Panc1 (cell line): ENCODE results near the gene SLC26A4. TPM values are rescaled to one million over a fixed set of nuclear protein-coding genes. Genes with fewer than 3 reads are reported as not detected.

ENCODE experiments used
- ATAC-seq: fragments of 200-7000 bp; cut with Tn5 transposase; 2 replicates; pipeline ENCODE4 v1.9.1; 2020; ENCODE audit warnings: mild to moderate bottlenecking, moderate library complexity
- BruUV-seq: library from RNA; stranded (reverse); fragments of 400-500 nt; replicated peaks from 2 replicates; lab custom pipeline; 2021; lab: Mats Ljungman, UMichigan
- CTCF ChIA-PET: fragments of 300-600 bp; sonication (Branson Sonifier 250); formaldehyde crosslinking; loops from one replicate; lab custom pipeline; 2022; ENCODE audit warnings: antibody characterized with exemption; lab: Charles Lee
- POLR2A ChIA-PET: fragments of 300-600 bp; sonication (Branson Sonifier 250); formaldehyde crosslinking; loops from one replicate; lab custom pipeline; 2022; ENCODE audit warnings: antibody characterized with exemption; lab: Charles Lee
- DNase-seq: peaks from one replicate; pipeline ENCODE4 v3.0.0-alpha.2; 2010; ENCODE audit warnings: low read depth, low spot score
- H3K27ac ChIP-seq: 2 replicates; pipeline ENCODE4 v1.5.1; 2011; ENCODE audit warnings: mild to moderate bottlenecking, low read length, inconsistent platforms
- H3K27me3 ChIP-seq: fragments of 200-500 bp; sonication (Bioruptor generic); 2 replicates; pipeline ENCODE4 v1.6.0; 2014; ENCODE audit warnings: low read length, inconsistent platforms; ENCODE audit not compliant: control insufficient read depth, insufficient read depth
- H3K36me3 ChIP-seq: fragments of 200-500 bp; sonication (Bioruptor generic); 2 replicates; pipeline ENCODE4 v1.5.1; 2014; ENCODE audit warnings: inconsistent platforms, mild to moderate bottlenecking, low read length, moderate library complexity; ENCODE audit not compliant: control insufficient read depth, insufficient read depth
- H3K4me1 ChIP-seq: 2 replicates; pipeline ENCODE4 v1.5.1; 2011; ENCODE audit warnings: inconsistent platforms, mild to moderate bottlenecking, low read length, moderate library complexity; ENCODE audit not compliant: control insufficient read depth, insufficient read depth
- H3K4me3 ChIP-seq, 2 experiments: 2 replicates each; pipeline ENCODE4 v1.5.1; 2011 to 2012; ENCODE audit warnings: low read depth in 2 of 2, low read length in 2 of 2, mild to moderate bottlenecking in 2 of 2, inconsistent platforms in 1 of 2, moderate library complexity in 1 of 2
- H3K9me3 ChIP-seq: fragments of 200-500 bp; sonication (Bioruptor generic); 2 replicates; pipeline ENCODE4 v1.5.1; 2014; ENCODE audit warnings: low read depth, mild to moderate bottlenecking, inconsistent platforms, low read length, moderate library complexity; ENCODE audit not compliant: control insufficient read depth, insufficient read depth
- CTCF ChIP-seq: fragments of 450-650 bp; IDR thresholded peaks from 2 replicates; pipeline ENCODE4 v1.5.1; 2017; ENCODE audit warnings: mild to moderate bottlenecking
- POLR2AphosphoS5 ChIP-seq: IDR thresholded peaks from 2 replicates; pipeline ENCODE4 v1.6.1; 2012; ENCODE audit warnings: mild to moderate bottlenecking, low read depth, low read length, moderate library complexity
- SIN3A ChIP-seq: IDR thresholded peaks from 2 replicates; pipeline ENCODE4 v1.6.1; 2012; ENCODE audit warnings: low read depth, mild to moderate bottlenecking, low read length, moderate library complexity, borderline replicate concordance; ENCODE audit not compliant: insufficient read depth
- TCF7L2 ChIP-seq: IDR thresholded peaks from 2 replicates; pipeline ENCODE4 v1.6.1; 2011; ENCODE audit warnings: mild to moderate bottlenecking, low read depth, low read length, inconsistent platforms
- in situ Hi-C: cut with HindIII; loops from 2 replicates; pipeline ENCODE4 v1.10.0; 2016; ENCODE audit warnings: low sequenced_read_pairs, low pct_unique_long_range_greater_than_20kb
- intact Hi-C: fragments of 100-400 bp; cut with micrococcal nuclease; formaldehyde crosslinking; loops from one replicate; pipeline ENCODE4 v1.10.0; 2022; ENCODE audit not compliant: unreplicated experiment
- total RNA-seq: library from RNA; stranded (reverse); gene quantifications from one replicate; pipeline ENCODE4 v1.2.1, GENCODE V29; 2021; ENCODE audit not compliant: unreplicated experiment
- TF ChIP-seq, protein P1 (sequence below), 2 experiments: IDR thresholded peaks; 2 replicates each; pipeline ENCODE4 v1.6.1; 2011 to 2012; ENCODE audit warnings: low read depth in 2 of 2, control low read depth in 1 of 2, low read length in 1 of 2, mild to moderate bottlenecking in 1 of 2, moderate library complexity in 1 of 2; ENCODE audit not compliant: insufficient read depth in 1 of 2

SLC26A4 gene
- total RNA-seq, 1 experiment from 2014 or later = 0.05 TPM

DNA sequence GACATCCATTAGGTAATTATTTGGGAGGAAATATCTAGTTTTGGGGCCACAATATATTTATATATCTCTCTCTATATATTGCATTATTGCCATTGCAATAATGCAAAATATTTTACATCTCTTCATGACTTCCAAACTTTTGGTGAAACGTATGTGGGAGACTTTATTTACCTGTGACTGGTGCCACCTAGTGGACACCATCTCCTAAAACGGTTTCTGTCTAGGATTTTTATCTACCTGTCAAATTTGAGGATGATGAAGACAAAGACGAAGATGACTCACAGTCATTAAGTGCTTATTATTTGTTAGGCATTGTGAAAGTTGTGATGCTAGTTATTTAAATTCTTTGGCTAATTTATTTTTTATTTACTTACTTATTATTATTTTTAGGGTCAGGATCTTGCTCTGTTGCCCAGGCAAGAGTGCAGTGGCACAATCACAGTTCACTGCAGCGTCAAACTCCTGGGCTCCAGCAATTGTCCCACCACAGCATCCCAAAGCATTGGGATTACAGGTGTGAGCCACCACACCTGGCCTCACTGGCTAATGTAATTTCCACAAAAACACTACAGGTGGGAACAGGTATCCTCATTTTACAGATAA, 64.6 kb downstream of the SLC26A4 start:
- ChIA-PET POLR2A (no interaction called here), CTCF (interaction anchor here (1.1 kb wide), 1 partner anchor 262 kb away, joined by 3 read pairs; no protein-coding TSS in a partner anchor)
- TF ChIP-seq TCF7L2 = no peak
- TF ChIP-seq, protein P1, sequence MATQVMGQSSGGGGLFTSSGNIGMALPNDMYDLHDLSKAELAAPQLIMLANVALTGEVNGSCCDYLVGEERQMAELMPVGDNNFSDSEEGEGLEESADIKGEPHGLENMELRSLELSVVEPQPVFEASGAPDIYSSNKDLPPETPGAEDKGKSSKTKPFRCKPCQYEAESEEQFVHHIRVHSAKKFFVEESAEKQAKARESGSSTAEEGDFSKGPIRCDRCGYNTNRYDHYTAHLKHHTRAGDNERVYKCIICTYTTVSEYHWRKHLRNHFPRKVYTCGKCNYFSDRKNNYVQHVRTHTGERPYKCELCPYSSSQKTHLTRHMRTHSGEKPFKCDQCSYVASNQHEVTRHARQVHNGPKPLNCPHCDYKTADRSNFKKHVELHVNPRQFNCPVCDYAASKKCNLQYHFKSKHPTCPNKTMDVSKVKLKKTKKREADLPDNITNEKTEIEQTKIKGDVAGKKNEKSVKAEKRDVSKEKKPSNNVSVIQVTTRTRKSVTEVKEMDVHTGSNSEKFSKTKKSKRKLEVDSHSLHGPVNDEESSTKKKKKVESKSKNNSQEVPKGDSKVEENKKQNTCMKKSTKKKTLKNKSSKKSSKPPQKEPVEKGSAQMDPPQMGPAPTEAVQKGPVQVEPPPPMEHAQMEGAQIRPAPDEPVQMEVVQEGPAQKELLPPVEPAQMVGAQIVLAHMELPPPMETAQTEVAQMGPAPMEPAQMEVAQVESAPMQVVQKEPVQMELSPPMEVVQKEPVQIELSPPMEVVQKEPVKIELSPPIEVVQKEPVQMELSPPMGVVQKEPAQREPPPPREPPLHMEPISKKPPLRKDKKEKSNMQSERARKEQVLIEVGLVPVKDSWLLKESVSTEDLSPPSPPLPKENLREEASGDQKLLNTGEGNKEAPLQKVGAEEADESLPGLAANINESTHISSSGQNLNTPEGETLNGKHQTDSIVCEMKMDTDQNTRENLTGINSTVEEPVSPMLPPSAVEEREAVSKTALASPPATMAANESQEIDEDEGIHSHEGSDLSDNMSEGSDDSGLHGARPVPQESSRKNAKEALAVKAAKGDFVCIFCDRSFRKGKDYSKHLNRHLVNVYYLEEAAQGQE (IDR thresholded peaks at IDR 0.05; ENCODE audit: insufficient read depth in 1 of 2, low read depth in 2 of 2, low read length in 1 of 2) = no peak
- no peak for TF ChIP-seq SIN3A
- TF ChIP-seq CTCF = peak; percentile 74
- Histone ChIP-seq H3K4me1 (no peaks in the 10 kb centered on the region), H3K27ac (no peak overlapping the region), H3K4me3 (no peak overlapping the region), H3K27me3 (peaks cover 9% of the 10 kb centered on the region; the same call in 1 of the 2 replicates), H3K9me3 (no peaks in the 10 kb centered on the region), H3K36me3 (no peaks in the 10 kb centered on the region)
- intact Hi-C loops = loop anchor here (1.0 to 10.0 kb wide), 3 partner anchors 130 to 523 kb away; no protein-coding TSS in a partner anchor
- ATAC-seq (peak; percentile 56; the same call in 1 of the 2 replicates), DNase-seq (peak; percentile 32)
- BruUV-seq = no TSS peak
- in situ Hi-C loops = no loop called here

- Histone ChIP-seq H3K4me1 (no peaks in the 10 kb centered on the region), H3K27ac (no peak overlapping the region), H3K9me3 (no peaks in the 10 kb centered on the region), H3K27me3 (peaks cover 6% of the 10 kb centered on the region; the same call in 1 of the 2 replicates), H3K36me3 (no peaks in the 10 kb centered on the region), H3K4me3 (no peak overlapping the region)
- CTCF ChIA-PET = interaction anchor here (0.8 to 1.1 kb wide), 2 partner anchors 148 to 264 kb away, joined by 3 read pairs; no protein-coding TSS in a partner anchor
- no peak for TF ChIP-seq SIN3A
- no peak for TF ChIP-seq POLR2AphosphoS5
- TF ChIP-seq, protein P1 (IDR thresholded peaks at IDR 0.05; ENCODE audit: insufficient read depth in 1 of 2, low read depth in 2 of 2, low read length in 1 of 2) = no peak
- TF ChIP-seq TCF7L2 = no peak
- TF ChIP-seq CTCF = no peak
- intact Hi-C loops = loop anchor here (5.0 to 10.0 kb wide), 2 partner anchors 132 to 524 kb away; no protein-coding TSS in a partner anchor
- POLR2A ChIA-PET = no interaction called here
- ATAC-seq (no peak), DNase-seq (no peak)
- in situ Hi-C loops = no loop called here
- BruUV-seq = no TSS peak
These were observed 65.9 kb downstream of the SLC26A4 start for GRCh38 chr7:107726356-107727130.
